Measurements from ENCODE around the gene SCAMP1. TPM values are rescaled to one million over a fixed set of nuclear protein-coding genes. Genes with fewer than 3 reads are reported as not detected.
"Not testable (repeated sequence)": the region's sequence is repeated elsewhere in the genome, so short reads cannot be mapped to it uniquely, and the experiment has no call there.

The SCAMP1 gene
- total RNA-seq, 1 donor = 56.3 TPM

GRCh38 chr5:78339617-78340436 is 20.6 kb upstream of the SCAMP1 start:
- TF ChIP-seq CTCF (IDR thresholded peaks at IDR 0.05; ENCODE audit: insufficient read depth, low read length) = no peak
- DNase-seq (ENCODE audit: low read depth) = no peak
- no peak overlapping the region for H3K4me3 ChIP-seq (ENCODE audit: low read depth, low read length)

GRCh38 chr5:78341440-78341839 is 19.0 kb upstream of the SCAMP1 start:
- TF ChIP-seq CTCF (IDR thresholded peaks at IDR 0.05; ENCODE audit: insufficient read depth, low read length) = no peak
- no peak for DNase-seq (ENCODE audit: low read depth)

GRCh38 chr5:78345485-78345884 is 14.9 kb upstream of the SCAMP1 start:
- no peak overlapping the region for H3K4me3 ChIP-seq (ENCODE audit: low read depth, low read length)
- no peak for TF ChIP-seq CTCF (IDR thresholded peaks at IDR 0.05; ENCODE audit: insufficient read depth, low read length)
- DNase-seq (ENCODE audit: low read depth) = peak; percentile 45

More at GRCh38 chr5:78341440-78341839, 19.0 kb upstream of the SCAMP1 start:
- no peak overlapping the region for H3K4me3 ChIP-seq (ENCODE audit: low read depth, low read length)

GRCh38 chr5:78353520-78353919 is 6.9 kb upstream of the SCAMP1 start:
- no peak overlapping the region for H3K4me3 ChIP-seq (ENCODE audit: low read depth, low read length)
- no peak for TF ChIP-seq CTCF (IDR thresholded peaks at IDR 0.05; ENCODE audit: insufficient read depth, low read length)
- no peak for DNase-seq (ENCODE audit: low read depth)

GRCh38 chr5:78354066-78354670 is 6.2 kb upstream of the SCAMP1 start:
- no peak for DNase-seq (ENCODE audit: low read depth)
- TF ChIP-seq CTCF (IDR thresholded peaks at IDR 0.05; ENCODE audit: insufficient read depth, low read length) = no peak
- no peak overlapping the region for H3K4me3 ChIP-seq (ENCODE audit: low read depth, low read length)

GRCh38 chr5:78355561-78355960 is 4.9 kb upstream of the SCAMP1 start:
- TF ChIP-seq CTCF (IDR thresholded peaks at IDR 0.05; ENCODE audit: insufficient read depth, low read length) = no peak
- H3K4me3 ChIP-seq (ENCODE audit: low read depth, low read length) = no peak overlapping the region
- DNase-seq (ENCODE audit: low read depth) = no peak

- peak overlapping the region; percentile 94 for H3K4me3 ChIP-seq (ENCODE audit: low read depth, low read length)
- not testable (repeated sequence) for DNase-seq (ENCODE audit: low read depth)
Observed at GRCh38 chr5:78359455-78359830, 974 bp upstream of the SCAMP1 start.
